GM23338 (cell line): ENCODE measurements around the gene DMD. TPM values are rescaled to one million over a fixed set of nuclear protein-coding genes. Genes with fewer than 3 reads are reported as not detected.

ENCODE experiments used
- ATAC-seq: fragments of 200-7000 bp; cut with Tn5 transposase; 3 replicates; pipeline ENCODE4 v1.9.1; 2020
- DNase-seq: peaks from one replicate; pipeline ENCODE4 v3.0.0-alpha.2; 2015; ENCODE audit warnings: low spot score
- H2AFZ ChIP-seq: fragments of 200-600 bp; sonication (generic); 2 replicates; pipeline ENCODE4 v1.8.0; 2016; ENCODE audit warnings: antibody characterized with exemption, mild to moderate bottlenecking, moderate library complexity
- H3F3A ChIP-seq: fragments of 200-600 bp; sonication (generic); replicated peaks from 2 replicates; pipeline ENCODE4 v1.8.0; 2017; ENCODE audit warnings: antibody characterized with exemption, mixed run types, low read depth
- H3K27ac ChIP-seq: fragments of 200-600 bp; sonication (generic); 2 replicates; pipeline ENCODE4 v1.6.1; 2016; ENCODE audit warnings: low read depth
- H3K27me3 ChIP-seq: fragments of 200-600 bp; sonication (generic); 2 replicates; pipeline ENCODE4 v1.8.0; 2016; ENCODE audit warnings: mild to moderate bottlenecking, mixed run types, moderate library complexity; ENCODE audit not compliant: insufficient read depth
- H3K36me3 ChIP-seq: fragments of 200-600 bp; sonication (generic); 2 replicates; pipeline ENCODE4 v1.8.0; 2016; ENCODE audit warnings: mild to moderate bottlenecking; ENCODE audit not compliant: insufficient read depth
- H3K4me1 ChIP-seq: fragments of 200-600 bp; sonication (generic); 2 replicates; pipeline ENCODE4 v1.8.0; 2016; ENCODE audit warnings: mild to moderate bottlenecking, moderate library complexity; ENCODE audit not compliant: insufficient read depth
- H3K4me2 ChIP-seq: fragments of 200-600 bp; sonication (generic); 2 replicates; pipeline ENCODE4 v1.7.1; 2017; ENCODE audit warnings: mixed run types
- H3K4me3 ChIP-seq: fragments of 200-600 bp; sonication (generic); 2 replicates; pipeline ENCODE4 v1.6.1; 2016; ENCODE audit warnings: mixed run types
- H3K79me2 ChIP-seq: fragments of 200-600 bp; sonication (generic); replicated peaks from 2 replicates; pipeline ENCODE4 v1.8.0; 2017; ENCODE audit warnings: mild to moderate bottlenecking; ENCODE audit not compliant: insufficient read depth
- H3K9me2 ChIP-seq: fragments of 200-600 bp; sonication (generic); 2 replicates; pipeline ENCODE4 v1.8.0; 2017; ENCODE audit not compliant: insufficient read depth
- H4K20me1 ChIP-seq: fragments of 200-600 bp; sonication (generic); replicated peaks from 2 replicates; pipeline ENCODE4 v1.8.0; 2017; ENCODE audit warnings: mild to moderate bottlenecking; ENCODE audit not compliant: insufficient read depth
- H3K27ac Mint-ChIP-seq: 2 replicates; pipeline ENCODE4 v1.8.0; 2020; ENCODE audit warnings: inconsistent platforms, mild to moderate bottlenecking, moderate library complexity, mixed read lengths
- H3K27me3 Mint-ChIP-seq: 3 replicates; pipeline ENCODE4 v1.8.0; 2022; ENCODE audit warnings: low read depth, mild to moderate bottlenecking, moderate library complexity, mixed read lengths, inconsistent platforms; ENCODE audit not compliant: insufficient read depth, poor library complexity
- H3K36me3 Mint-ChIP-seq: 3 replicates; pipeline ENCODE4 v1.8.0; 2021; ENCODE audit warnings: low read depth, mild to moderate bottlenecking, inconsistent platforms, moderate library complexity, mixed read lengths
- H3K4me1 Mint-ChIP-seq: 3 replicates; pipeline ENCODE4 v1.8.0; 2020; ENCODE audit warnings: mild to moderate bottlenecking, inconsistent platforms, mixed read lengths
- H3K4me3 Mint-ChIP-seq: 3 replicates; pipeline ENCODE4 v1.8.0; 2021; ENCODE audit warnings: moderate library complexity, mild to moderate bottlenecking, inconsistent platforms, mixed read lengths
- H3K9me3 Mint-ChIP-seq: 3 replicates; pipeline ENCODE4 v1.8.0; 2020; ENCODE audit warnings: moderate library complexity, mild to moderate bottlenecking, inconsistent platforms, mixed read lengths
- CREB1 ChIP-seq: fragments of 250-450 bp; sonication (Bioruptor Pico); IDR thresholded peaks from 2 replicates; pipeline ENCODE4 v1.5.0; 2020; ENCODE audit warnings: low read depth, mild to moderate bottlenecking, moderate library complexity
- EZH2 ChIP-seq: fragments of 200-600 bp; sonication (generic); IDR thresholded peaks from one replicate; pipeline ENCODE4 v1.8.0; 2017; ENCODE audit warnings: antibody characterized with exemption, mild to moderate bottlenecking, low read depth; ENCODE audit not compliant: unreplicated experiment
- EZH2phosphoT487 ChIP-seq: fragments of 200-600 bp; sonication (generic); IDR thresholded peaks from one replicate; pipeline ENCODE4 v1.8.1; 2018; ENCODE audit warnings: antibody characterized with exemption; ENCODE audit not compliant: unreplicated experiment
- JUNB ChIP-seq: IDR thresholded peaks from one replicate; pipeline ENCODE4 v1.6.1; 2016; ENCODE audit warnings: antibody characterized with exemption; ENCODE audit not compliant: unreplicated experiment
- NANOG ChIP-seq: IDR thresholded peaks from 2 replicates; pipeline ENCODE4 v1.6.1; 2016; ENCODE audit warnings: antibody characterized with exemption, borderline replicate concordance
- POLR2AphosphoS5 ChIP-seq: IDR thresholded peaks from 2 replicates; pipeline ENCODE4 v1.6.1; 2016; ENCODE audit warnings: antibody characterized with exemption, low read depth
- STAT1 ChIP-seq: IDR thresholded peaks from one replicate; pipeline ENCODE4 v1.6.1; 2016; ENCODE audit warnings: antibody characterized with exemption; ENCODE audit not compliant: unreplicated experiment
- ZNF114 ChIP-seq: fragments of 250-450 bp; sonication (Bioruptor Pico); IDR thresholded peaks from 2 replicates; pipeline ENCODE4 v1.5.0; 2020; ENCODE audit warnings: mild to moderate bottlenecking, moderate library complexity
- ZNF331 ChIP-seq: fragments of 250-450 bp; sonication (Bioruptor Pico); IDR thresholded peaks from 2 replicates; pipeline ENCODE4 v1.5.0; 2020; ENCODE audit warnings: low read depth, mild to moderate bottlenecking, moderate library complexity
- polyA plus RNA-seq: library from polyadenylated mRNA; unstranded; fragments of >200 nt; fragmentation: Nextera tagmentation; extraction: Ambion mirVana; gene quantifications from 2 replicates; pipeline ENCODE4 v1.2.1, GENCODE V29; 2016
- total RNA-seq: library from RNA; depleted of rRNA; stranded (reverse); fragments of >200 nt; shearing (Covaris generic); gene quantifications from 2 replicates; pipeline ENCODE4 v1.2.3, GENCODE V29; 2014
- TF ChIP-seq, protein P1 (sequence below), 2 experiments: fragments of 200-600 bp in 1 of 2; sonication (generic) in 1 of 2; conservative IDR thresholded peaks; 2 replicates each; pipeline versions ENCODE4 v1.5.1 to v1.6.1; 2016 to 2017; ENCODE audit warnings: antibody characterized with exemption in 2 of 2, low read depth in 2 of 2, mild to moderate bottlenecking in 2 of 2, moderate library complexity in 1 of 2
- TF ChIP-seq, protein P2 (sequence below): fragments of 250-450 bp; sonication (Bioruptor Pico); IDR thresholded peaks from 2 replicates; pipeline ENCODE4 v1.5.0; 2020; ENCODE audit warnings: mild to moderate bottlenecking, moderate library complexity
- TF ChIP-seq, protein P3 (sequence below): IDR thresholded peaks from one replicate; pipeline ENCODE4 v1.6.1; 2018; ENCODE audit warnings: antibody characterized with exemption; ENCODE audit not compliant: unreplicated experiment
- TF ChIP-seq, protein P4 (sequence below): IDR thresholded peaks from 2 replicates; pipeline ENCODE4 v1.6.1; 2016; ENCODE audit warnings: antibody characterized with exemption

The DMD gene
- total and polyA plus RNA-seq, 2 experiments from 2014 or later: 4.5 to 7.6 TPM

DNA sequence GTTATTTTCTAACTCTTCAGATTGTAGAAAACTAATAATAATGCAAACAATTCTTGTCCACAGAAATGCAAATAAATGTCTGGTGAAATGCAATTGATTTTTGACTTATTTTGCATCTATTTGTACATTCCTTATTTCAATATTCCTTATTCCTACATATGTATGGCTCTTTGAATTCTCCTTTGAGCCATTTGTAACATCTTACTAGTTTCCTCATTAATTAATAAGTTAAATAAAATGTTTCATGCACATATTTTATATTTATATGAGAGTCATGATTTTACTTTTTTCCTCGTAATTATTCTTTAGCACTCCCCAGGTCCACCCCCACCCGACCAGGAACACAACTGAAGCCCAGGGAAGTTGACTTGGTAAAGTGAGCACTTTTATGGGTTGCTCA lies 2136.8 kb downstream of the DMD start:
- Mint-ChIP-seq H3K4me3 (no peak overlapping the region), H3K4me1 (no peaks in the 10 kb centered on the region; the same call in 2 of the 3 replicates), H3K9me3 (peaks cover 3% of the 10 kb centered on the region; the same call in 2 of the 3 replicates), H3K36me3 (peaks cover 3% of the 10 kb centered on the region; the same call in 1 of the 3 replicates), H3K27me3 (peaks cover 1% of the 10 kb centered on the region), H3K27ac (no peak overlapping the region)
- Histone ChIP-seq H3K79me2 (no peaks in the 10 kb centered on the region), H4K20me1 (no peaks in the 10 kb centered on the region), H3K9me2 (no peaks in the 10 kb centered on the region), H3K4me1 (no peaks in the 10 kb centered on the region), H3K27ac (no peak overlapping the region), H2AFZ (no peak overlapping the region), H3F3A (no peaks in the 10 kb centered on the region), H3K4me2 (no peak overlapping the region), H3K36me3 (no peaks in the 10 kb centered on the region), H3K27me3 (no peaks in the 10 kb centered on the region), H3K4me3 (no peak overlapping the region)
- TF ChIP-seq NANOG (no peak), ZNF114 (CRISPR knock-in tag) (no peak), STAT1 (no peak), EZH2 (no peak), ZNF331 (CRISPR knock-in tag) (no peak), POLR2AphosphoS5 (no peak), EZH2phosphoT487 (no peak), CREB1 (CRISPR knock-in tag) (no peak), JUNB (no peak)
- TF ChIP-seq, protein P1, sequence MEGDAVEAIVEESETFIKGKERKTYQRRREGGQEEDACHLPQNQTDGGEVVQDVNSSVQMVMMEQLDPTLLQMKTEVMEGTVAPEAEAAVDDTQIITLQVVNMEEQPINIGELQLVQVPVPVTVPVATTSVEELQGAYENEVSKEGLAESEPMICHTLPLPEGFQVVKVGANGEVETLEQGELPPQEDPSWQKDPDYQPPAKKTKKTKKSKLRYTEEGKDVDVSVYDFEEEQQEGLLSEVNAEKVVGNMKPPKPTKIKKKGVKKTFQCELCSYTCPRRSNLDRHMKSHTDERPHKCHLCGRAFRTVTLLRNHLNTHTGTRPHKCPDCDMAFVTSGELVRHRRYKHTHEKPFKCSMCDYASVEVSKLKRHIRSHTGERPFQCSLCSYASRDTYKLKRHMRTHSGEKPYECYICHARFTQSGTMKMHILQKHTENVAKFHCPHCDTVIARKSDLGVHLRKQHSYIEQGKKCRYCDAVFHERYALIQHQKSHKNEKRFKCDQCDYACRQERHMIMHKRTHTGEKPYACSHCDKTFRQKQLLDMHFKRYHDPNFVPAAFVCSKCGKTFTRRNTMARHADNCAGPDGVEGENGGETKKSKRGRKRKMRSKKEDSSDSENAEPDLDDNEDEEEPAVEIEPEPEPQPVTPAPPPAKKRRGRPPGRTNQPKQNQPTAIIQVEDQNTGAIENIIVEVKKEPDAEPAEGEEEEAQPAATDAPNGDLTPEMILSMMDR (conservative IDR thresholded peaks at IDR 0.05; ENCODE audit: low read depth in 2 of 2): no peak
- TF ChIP-seq, protein P2, sequence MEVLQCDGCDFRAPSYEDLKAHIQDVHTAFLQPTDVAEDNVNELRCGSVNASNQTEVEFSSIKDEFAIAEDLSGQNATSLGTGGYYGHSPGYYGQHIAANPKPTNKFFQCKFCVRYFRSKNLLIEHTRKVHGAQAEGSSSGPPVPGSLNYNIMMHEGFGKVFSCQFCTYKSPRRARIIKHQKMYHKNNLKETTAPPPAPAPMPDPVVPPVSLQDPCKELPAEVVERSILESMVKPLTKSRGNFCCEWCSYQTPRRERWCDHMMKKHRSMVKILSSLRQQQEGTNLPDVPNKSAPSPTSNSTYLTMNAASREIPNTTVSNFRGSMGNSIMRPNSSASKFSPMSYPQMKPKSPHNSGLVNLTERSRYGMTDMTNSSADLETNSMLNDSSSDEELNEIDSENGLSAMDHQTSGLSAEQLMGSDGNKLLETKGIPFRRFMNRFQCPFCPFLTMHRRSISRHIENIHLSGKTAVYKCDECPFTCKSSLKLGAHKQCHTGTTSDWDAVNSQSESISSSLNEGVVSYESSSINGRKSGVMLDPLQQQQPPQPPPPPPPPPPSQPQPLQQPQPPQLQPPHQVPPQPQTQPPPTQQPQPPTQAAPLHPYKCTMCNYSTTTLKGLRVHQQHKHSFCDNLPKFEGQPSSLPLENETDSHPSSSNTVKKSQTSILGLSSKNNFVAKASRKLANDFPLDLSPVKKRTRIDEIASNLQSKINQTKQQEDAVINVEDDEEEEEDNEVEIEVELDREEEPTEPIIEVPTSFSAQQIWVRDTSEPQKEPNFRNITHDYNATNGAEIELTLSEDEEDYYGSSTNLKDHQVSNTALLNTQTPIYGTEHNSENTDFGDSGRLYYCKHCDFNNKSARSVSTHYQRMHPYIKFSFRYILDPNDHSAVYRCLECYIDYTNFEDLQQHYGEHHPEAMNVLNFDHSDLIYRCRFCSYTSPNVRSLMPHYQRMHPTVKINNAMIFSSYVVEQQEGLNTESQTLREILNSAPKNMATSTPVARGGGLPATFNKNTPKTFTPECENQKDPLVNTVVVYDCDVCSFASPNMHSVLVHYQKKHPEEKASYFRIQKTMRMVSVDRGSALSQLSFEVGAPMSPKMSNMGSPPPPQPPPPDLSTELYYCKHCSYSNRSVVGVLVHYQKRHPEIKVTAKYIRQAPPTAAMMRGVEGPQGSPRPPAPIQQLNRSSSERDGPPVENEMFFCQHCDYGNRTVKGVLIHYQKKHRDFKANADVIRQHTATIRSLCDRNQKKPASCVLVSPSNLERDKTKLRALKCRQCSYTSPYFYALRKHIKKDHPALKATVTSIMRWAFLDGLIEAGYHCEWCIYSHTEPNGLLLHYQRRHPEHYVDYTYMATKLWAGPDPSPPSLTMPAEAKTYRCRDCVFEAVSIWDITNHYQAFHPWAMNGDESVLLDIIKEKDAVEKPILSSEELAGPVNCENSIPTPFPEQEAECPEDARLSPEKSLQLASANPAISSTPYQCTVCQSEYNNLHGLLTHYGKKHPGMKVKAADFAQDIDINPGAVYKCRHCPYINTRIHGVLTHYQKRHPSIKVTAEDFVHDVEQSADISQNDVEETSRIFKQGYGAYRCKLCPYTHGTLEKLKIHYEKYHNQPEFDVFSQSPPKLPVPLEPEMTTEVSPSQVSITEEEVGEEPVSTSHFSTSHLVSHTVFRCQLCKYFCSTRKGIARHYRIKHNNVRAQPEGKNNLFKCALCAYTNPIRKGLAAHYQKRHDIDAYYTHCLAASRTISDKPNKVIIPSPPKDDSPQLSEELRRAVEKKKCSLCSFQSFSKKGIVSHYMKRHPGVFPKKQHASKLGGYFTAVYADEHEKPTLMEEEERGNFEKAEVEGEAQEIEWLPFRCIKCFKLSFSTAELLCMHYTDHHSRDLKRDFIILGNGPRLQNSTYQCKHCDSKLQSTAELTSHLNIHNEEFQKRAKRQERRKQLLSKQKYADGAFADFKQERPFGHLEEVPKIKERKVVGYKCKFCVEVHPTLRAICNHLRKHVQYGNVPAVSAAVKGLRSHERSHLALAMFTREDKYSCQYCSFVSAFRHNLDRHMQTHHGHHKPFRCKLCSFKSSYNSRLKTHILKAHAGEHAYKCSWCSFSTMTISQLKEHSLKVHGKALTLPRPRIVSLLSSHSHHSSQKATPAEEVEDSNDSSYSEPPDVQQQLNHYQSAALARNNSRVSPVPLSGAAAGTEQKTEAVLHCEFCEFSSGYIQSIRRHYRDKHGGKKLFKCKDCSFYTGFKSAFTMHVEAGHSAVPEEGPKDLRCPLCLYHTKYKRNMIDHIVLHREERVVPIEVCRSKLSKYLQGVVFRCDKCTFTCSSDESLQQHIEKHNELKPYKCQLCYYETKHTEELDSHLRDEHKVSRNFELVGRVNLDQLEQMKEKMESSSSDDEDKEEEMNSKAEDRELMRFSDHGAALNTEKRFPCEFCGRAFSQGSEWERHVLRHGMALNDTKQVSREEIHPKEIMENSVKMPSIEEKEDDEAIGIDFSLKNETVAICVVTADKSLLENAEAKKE (CRISPR knock-in tag): no peak
- TF ChIP-seq, protein P3, sequence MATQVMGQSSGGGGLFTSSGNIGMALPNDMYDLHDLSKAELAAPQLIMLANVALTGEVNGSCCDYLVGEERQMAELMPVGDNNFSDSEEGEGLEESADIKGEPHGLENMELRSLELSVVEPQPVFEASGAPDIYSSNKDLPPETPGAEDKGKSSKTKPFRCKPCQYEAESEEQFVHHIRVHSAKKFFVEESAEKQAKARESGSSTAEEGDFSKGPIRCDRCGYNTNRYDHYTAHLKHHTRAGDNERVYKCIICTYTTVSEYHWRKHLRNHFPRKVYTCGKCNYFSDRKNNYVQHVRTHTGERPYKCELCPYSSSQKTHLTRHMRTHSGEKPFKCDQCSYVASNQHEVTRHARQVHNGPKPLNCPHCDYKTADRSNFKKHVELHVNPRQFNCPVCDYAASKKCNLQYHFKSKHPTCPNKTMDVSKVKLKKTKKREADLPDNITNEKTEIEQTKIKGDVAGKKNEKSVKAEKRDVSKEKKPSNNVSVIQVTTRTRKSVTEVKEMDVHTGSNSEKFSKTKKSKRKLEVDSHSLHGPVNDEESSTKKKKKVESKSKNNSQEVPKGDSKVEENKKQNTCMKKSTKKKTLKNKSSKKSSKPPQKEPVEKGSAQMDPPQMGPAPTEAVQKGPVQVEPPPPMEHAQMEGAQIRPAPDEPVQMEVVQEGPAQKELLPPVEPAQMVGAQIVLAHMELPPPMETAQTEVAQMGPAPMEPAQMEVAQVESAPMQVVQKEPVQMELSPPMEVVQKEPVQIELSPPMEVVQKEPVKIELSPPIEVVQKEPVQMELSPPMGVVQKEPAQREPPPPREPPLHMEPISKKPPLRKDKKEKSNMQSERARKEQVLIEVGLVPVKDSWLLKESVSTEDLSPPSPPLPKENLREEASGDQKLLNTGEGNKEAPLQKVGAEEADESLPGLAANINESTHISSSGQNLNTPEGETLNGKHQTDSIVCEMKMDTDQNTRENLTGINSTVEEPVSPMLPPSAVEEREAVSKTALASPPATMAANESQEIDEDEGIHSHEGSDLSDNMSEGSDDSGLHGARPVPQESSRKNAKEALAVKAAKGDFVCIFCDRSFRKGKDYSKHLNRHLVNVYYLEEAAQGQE: no peak
- TF ChIP-seq, protein P4, sequence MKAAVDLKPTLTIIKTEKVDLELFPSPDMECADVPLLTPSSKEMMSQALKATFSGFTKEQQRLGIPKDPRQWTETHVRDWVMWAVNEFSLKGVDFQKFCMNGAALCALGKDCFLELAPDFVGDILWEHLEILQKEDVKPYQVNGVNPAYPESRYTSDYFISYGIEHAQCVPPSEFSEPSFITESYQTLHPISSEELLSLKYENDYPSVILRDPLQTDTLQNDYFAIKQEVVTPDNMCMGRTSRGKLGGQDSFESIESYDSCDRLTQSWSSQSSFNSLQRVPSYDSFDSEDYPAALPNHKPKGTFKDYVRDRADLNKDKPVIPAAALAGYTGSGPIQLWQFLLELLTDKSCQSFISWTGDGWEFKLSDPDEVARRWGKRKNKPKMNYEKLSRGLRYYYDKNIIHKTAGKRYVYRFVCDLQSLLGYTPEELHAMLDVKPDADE: no peak
- DNase-seq (no peak), ATAC-seq (no peak)
